ENCODE measurements around the gene KCNAB1. TPM values are rescaled to one million over a fixed set of nuclear protein-coding genes. Genes with fewer than 3 reads are reported as not detected.

The KCNAB1 gene
- total RNA-seq, 1 donor from 2014 or later: 0.79 TPM

DNA sequence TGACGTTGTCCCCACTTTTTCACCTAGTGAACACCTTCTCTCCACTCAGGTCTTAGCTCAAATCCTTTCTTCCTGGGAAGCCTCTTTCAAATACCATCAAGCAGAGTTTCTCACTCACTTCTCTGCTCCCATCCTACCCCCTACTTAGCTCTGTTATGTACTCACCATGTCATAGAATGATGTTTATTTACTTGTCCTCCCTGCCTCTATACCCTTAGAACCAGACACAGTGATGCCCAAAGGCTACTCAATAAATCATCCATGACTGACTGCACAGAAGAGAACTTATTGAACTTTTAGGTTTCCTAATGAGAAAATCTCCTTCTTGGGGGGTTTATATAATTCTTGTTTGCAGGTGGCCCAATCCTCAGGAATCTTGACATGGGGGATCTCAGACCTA is 280.4 kb downstream of the KCNAB1 start:
- Mint-ChIP-seq H3K9me3 (no peaks in the 10 kb centered on the region), H3K4me1 (peaks cover 11% of the 10 kb centered on the region), H3K27ac (ENCODE audit: unreplicated experiment) (no peak overlapping the region), H3K27me3 (ENCODE audit: low read depth) (peaks cover 2% of the 10 kb centered on the region), H3K36me3 (ENCODE audit: low read depth) (no peaks in the 10 kb centered on the region), H3K4me3 (no peak overlapping the region)
- no peak for DNase-seq (ENCODE audit: low read depth, low spot score)
- no peak for TF ChIP-seq CTCF (conservative IDR thresholded peaks at IDR 0.05)

DNA sequence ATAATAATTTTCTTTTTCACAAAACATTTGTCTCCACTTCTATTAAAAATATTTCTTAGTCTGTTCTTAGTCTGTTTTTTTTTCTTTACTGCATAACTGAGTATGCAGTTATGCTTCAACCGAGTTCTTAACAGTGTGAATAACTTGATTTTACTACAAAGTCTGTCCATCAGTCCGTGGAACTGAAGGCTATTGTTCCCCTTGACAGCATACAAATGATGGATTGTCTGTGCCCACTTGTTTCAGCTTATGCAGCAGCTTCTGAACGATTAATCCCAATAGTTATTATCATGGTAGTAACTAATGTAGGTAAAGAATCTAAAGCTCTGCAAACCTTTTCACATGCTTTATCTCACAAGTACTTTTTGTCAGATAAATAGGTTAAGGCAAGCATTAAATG is 283.8 kb downstream of the KCNAB1 start:
- H3K36me3 Mint-ChIP-seq (ENCODE audit: low read depth): no peaks in the 10 kb centered on the region
- H3K27me3 Mint-ChIP-seq (ENCODE audit: low read depth): peaks cover 2% of the 10 kb centered on the region
- peaks cover 11% of the 10 kb centered on the region for H3K4me1 Mint-ChIP-seq
- H3K27ac Mint-ChIP-seq (ENCODE audit: unreplicated experiment): no peak overlapping the region
- no peaks in the 10 kb centered on the region for H3K9me3 Mint-ChIP-seq
- TF ChIP-seq CTCF (conservative IDR thresholded peaks at IDR 0.05): no peak
- no peak overlapping the region for H3K4me3 Mint-ChIP-seq
- no peak for DNase-seq (ENCODE audit: low read depth, low spot score)

DNA sequence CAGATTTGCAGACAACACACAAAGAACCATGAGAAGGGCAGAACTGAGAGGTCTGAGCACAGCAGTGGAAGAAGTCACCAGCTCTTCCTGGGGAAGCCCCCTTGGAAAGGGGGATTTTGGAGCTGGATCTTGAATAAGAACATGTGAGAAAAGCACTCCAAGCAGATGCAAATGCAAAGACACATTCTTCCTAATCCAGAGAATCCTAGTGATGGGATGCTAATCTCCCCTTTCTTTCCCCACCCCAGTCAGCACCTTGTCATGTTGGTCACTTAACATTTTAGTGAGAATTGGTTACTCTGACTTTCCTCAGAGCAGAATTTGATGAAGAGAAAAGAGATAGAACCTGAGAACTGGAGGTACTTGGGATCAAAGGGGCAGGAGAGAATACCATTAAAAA is 286.0 kb downstream of the KCNAB1 start:
- Mint-ChIP-seq H3K4me3 (no peak overlapping the region), H3K27me3 (ENCODE audit: low read depth) (no peaks in the 10 kb centered on the region), H3K27ac (ENCODE audit: unreplicated experiment) (no peak overlapping the region), H3K36me3 (ENCODE audit: low read depth) (no peaks in the 10 kb centered on the region), H3K9me3 (no peaks in the 10 kb centered on the region), H3K4me1 (peaks cover 11% of the 10 kb centered on the region)
- no peak for DNase-seq (ENCODE audit: low read depth, low spot score)
- TF ChIP-seq CTCF (conservative IDR thresholded peaks at IDR 0.05): no peak

- H3K27ac Mint-ChIP-seq (ENCODE audit: unreplicated experiment): no peak overlapping the region
- TF ChIP-seq CTCF (conservative IDR thresholded peaks at IDR 0.05): no peak
- H3K9me3 Mint-ChIP-seq: no peaks in the 10 kb centered on the region
- no peak for DNase-seq (ENCODE audit: low read depth, low spot score)
- no peaks in the 10 kb centered on the region for H3K27me3 Mint-ChIP-seq (ENCODE audit: low read depth)
- no peaks in the 10 kb centered on the region for H3K36me3 Mint-ChIP-seq (ENCODE audit: low read depth)
- H3K4me3 Mint-ChIP-seq: no peak overlapping the region
- H3K4me1 Mint-ChIP-seq: peaks cover 11% of the 10 kb centered on the region
These were observed 287.3 kb downstream of the KCNAB1 start for GRCh38 chr3:156407617-156408225.

GRCh38 chr3:156409694-156410093 is 289.3 kb downstream of the KCNAB1 start:
- no peak overlapping the region for H3K4me3 Mint-ChIP-seq
- H3K4me1 Mint-ChIP-seq: peaks cover 2% of the 10 kb centered on the region
- no peak overlapping the region for H3K27ac Mint-ChIP-seq (ENCODE audit: unreplicated experiment)
- H3K36me3 Mint-ChIP-seq (ENCODE audit: low read depth): no peaks in the 10 kb centered on the region
- no peaks in the 10 kb centered on the region for H3K27me3 Mint-ChIP-seq (ENCODE audit: low read depth)
- no peaks in the 10 kb centered on the region for H3K9me3 Mint-ChIP-seq
- DNase-seq (ENCODE audit: low read depth, low spot score): no peak
- TF ChIP-seq CTCF (conservative IDR thresholded peaks at IDR 0.05): no peak

Measured in neural crest cell (in vitro differentiated cells).